SKM-1 (cell line): Measurements from ENCODE around the gene CEACAM16.
"Not testable (repeated sequence)": the region's sequence is repeated elsewhere in the genome, so short reads cannot be mapped to it uniquely, and the experiment has no call there.

Experiments used
- DNase-seq: peaks from one replicate; lab custom pipeline; 2025; ENCODE audit not compliant: unreplicated experiment; lab: John Stamatoyannopoulos, UW

Gene CEACAM16

DNA sequence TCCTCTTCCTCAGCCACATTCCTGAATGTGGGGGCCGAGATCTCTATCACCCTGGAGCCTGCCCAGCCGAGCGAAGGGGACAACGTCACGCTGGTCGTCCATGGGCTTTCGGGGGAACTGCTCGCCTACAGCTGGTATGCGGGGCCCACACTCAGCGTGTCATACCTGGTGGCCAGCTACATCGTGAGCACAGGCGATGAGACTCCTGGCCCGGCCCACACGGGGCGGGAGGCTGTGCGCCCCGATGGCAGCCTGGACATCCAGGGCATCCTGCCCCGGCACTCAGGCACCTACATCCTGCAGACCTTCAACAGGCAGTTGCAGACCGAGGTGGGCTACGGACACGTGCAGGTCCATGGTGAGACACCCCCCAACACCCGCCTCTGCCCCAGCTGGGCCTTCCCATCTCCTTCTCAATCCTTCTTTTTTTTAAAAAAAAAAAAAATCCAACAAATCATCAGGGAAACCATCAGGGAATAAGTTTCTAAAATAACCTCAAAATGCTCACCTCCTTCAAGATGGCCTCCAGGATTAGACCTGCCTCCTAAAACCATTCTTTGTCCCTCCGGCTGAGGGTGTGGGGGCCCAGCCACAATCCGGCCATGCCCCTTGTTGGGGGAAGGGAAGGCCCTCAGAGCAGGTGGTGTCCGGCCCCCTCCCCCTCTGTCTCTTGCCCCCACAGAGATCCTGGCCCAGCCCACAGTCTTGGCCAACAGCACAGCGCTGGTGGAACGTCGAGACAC, 4.6 kb downstream of the CEACAM16 start:
- DNase-seq: no peak

DNA sequence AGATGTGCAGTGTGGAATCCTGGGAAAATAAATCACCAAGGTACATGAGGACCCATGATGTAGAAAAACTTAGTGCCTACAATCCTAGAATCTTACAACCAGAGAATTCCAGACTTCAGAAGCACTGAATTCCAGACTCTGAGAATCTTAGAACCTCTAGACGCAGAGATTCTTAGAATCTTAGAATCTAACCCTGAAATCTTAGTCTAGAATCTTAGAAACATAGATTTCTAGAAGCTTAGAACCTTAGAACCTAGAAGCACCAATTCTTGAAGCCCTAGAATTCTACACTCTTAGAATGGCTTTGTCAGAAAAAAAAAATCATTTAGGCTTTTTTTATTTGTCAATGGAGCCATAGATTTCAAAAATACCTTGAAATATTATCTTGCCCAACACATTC, 6.0 kb downstream of the CEACAM16 start:
- no peak for DNase-seq

DNA sequence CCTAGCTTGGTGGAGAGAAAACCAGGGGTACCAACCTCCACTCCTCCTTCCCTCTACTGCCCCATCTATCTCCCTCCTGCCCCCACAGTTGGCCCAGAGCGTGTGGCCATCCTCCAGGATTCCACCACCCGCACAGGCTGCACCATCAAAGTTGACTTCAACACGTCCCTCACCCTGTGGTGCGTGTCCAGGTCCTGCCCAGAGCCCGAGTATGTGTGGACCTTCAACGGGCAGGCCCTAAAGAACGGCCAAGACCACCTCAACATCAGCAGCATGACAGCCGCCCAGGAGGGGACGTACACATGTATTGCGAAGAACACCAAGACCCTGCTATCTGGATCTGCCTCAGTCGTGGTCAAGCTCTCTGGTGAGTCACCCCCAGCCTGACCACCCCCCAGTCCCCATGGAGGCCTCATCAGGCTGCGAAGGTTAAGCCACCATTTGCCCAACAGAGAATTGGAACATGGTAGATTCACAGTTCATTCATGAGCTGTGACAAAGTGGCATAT, 6.6 kb downstream of the CEACAM16 start:
- DNase-seq: no peak

DNA sequence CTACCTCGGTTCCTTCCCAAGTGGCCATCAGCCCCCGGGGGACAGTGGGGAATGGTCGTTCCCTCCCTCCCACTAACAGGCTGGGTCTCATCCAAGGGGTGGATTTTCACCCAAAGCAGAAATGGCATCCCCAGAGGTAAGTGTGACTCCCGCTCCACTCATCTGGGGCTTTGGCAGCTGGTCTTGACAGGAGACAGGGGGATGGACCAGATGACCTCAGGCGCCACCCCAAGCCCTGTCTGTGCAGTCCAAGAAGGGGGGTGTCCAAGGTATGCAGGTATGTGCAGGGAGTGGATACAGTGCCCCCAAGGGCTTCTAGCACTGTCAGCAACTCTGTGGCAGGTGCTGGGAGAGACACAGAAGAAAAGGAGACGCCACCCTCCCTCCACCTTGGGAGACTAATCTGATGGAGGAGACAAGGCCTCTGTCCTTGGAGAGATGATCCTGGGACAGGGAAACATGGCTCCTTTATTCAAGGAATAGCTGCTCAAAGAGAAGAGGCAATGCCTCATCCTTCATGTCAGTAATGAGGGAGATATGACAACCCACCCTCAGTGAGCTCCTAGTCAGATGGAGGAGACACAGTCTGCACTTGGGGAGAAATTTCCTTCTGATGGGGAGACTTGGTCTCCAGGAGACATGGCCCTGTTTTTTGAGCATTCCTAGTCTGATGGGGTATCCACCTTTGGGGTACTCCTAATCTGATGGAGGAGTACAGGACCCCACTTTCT, 7.7 kb downstream of the CEACAM16 start:
- DNase-seq: no peak

DNA sequence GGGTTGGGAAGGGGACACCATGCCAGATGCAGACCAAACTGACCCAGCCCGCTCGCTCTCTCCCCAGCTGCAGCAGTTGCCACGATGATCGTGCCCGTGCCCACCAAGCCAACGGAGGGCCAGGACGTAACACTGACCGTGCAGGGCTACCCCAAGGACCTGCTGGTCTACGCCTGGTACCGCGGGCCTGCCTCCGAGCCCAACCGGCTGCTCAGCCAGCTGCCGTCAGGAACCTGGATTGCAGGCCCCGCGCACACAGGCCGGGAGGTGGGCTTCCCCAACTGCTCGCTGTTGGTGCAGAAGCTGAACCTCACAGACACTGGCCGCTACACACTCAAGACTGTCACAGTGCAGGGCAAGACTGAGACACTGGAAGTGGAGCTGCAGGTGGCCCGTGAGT, 8.8 kb downstream of the CEACAM16 start:
- DNase-seq: no peak

DNA sequence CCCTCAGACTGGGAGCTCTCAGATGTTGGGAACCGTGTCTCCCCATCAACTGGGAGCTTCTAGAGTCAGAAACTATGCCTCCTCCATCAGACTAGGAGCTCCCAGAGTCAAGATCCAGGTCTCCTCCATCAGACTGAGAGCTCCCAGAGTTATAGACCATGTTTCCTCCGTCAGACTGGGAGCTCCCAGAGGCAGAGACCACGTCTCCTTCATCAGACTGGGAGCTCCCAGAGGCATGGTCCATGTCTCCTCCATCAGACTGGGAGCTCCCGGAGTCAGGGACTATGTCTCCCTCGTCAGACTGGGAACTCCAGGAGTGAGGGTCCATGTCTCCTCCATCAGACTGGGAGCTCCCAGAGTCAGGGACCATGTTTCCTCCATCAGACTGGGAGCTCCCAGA, 10.0 kb downstream of the CEACAM16 start:
- no peak for DNase-seq

DNA sequence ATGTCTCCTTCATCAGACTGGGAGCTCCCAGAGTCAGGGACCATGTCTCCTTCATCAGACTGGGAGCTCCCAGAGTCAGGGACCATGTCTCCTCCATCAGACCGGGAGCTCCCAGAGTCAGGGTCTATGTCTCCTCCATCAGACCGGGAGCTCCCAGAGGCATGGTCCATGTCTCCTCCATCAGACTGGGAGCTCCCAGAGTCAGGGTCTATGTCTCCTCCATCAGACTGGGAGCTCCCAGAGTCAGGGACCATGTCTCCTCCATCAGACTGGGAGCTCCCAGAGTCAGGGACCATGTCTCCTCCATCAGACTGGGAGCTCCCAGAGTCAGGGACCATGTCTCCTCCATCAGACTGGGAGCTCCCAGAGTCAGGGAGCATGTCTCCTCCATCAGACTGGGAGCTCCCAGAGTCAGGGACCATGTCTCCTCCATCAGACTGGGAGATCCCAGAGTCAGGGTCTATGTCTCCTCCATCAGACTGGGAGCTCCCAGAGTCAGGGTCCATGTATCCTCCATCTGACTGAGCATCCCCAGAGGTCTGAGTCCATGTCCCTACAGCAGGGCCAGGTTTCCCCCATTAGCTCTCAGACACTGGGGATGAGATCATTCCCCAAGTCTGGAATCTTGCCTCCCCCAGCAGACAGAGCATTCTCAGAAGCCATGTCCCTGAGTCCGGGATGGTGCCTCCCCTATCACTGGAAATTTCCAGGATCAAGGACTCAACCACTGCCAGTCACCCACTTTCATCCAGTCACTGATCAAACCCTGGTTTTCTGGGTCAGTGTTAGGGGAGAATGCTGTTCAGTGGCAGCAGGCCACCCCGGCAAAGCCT, 10.7 kb downstream of the CEACAM16 start:
- not testable (repeated sequence) for DNase-seq

DNA sequence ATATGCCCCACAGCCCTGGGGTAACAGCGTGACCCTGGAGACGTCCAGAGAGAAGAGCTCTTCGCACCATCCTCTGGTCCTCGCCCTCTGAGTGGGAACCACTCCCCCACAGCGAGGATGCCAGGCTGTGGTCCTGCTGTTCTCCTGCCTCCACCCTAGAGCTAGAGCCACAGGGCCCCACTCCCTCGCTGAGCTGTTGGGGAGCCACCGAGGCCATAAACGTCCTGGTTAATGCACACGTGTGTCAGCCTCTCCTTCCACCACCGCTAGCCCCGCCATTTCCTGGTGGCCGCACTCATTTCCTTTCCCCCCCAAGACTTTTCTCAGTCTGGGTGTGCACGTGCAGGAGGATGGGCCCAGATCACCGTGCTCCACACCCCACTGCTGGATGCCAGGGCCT, 11.5 kb downstream of the CEACAM16 start:
- DNase-seq: no peak

DNA sequence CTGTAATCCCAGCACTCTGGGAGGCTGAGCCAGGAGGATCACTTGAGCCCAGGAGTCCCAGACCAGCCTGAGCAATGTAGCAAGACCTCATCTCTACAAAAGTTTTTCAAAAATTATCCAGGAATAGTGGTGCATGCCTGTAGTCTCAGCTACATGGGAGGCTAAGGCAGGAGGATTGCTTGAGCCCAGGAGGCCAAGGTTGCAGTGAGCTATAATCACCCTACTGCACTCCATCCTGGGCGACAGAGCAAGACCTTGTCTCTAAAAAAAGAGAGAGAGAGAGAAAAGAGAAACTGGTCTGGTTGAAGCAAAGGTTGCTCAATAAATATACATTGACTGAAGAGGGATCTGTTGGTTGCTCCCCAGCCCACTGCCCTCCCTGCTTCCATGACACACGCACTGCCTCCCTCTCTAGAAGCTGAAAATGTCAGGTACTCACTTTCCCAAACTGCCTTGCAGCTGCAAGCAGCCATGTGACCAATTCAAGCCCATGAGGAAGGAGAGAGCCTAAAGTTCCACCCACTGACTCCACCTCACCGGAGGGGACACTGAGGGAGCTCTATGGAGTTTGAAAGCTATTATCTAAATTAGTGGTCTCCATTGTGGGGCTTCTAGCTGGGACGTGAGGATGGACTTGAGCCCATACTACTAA, 14.0 kb downstream of the CEACAM16 start:
- no peak for DNase-seq

DNA sequence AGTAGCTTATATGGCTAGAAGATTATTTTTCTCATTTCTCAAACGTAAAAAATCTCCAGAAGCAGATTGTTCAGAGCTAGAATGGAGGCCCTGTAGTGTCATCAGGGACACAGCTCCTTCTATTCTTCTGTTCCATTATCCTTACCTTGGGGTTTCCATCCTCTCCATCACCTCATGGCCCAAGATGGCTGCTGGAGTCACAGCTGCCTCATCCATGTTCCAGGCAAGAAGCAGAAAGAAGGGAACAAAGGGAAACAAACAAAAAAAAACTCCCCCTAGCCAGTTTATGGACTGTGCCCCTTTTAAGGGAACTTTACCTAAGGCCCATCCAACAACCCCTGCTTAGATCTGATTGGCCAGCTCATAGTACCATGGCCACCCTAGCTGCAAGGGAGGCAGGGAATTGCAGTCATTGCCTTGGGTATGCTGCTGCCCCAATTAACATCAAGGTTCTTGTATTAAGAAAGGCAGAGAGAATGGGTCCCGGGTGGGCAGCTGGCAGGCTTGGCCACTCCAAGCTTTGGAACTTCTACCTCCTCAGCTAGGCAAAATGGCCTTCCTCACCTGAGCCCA, 15.7 kb downstream of the CEACAM16 start:
- no peak for DNase-seq

DNA sequence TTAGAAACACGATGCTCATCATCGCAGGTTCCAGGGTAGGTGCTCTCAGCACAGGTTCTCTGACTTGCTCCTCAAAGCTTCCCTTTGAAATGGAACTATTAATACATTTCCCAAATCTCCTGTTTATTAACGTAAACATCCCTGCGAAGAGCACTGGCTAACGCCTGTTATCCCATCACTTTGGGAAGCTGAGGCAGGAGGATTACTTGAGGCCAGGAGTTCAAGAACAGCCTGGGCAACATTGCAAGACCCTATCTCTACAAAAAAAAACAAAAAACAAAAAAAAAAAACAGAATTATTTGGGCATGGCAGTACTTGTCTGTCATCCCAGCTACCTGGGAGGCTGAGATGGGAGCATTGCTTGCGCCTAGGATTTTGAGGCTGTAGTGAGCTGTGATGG, 18.7 kb downstream of the CEACAM16 start:
- no peak for DNase-seq

DNA sequence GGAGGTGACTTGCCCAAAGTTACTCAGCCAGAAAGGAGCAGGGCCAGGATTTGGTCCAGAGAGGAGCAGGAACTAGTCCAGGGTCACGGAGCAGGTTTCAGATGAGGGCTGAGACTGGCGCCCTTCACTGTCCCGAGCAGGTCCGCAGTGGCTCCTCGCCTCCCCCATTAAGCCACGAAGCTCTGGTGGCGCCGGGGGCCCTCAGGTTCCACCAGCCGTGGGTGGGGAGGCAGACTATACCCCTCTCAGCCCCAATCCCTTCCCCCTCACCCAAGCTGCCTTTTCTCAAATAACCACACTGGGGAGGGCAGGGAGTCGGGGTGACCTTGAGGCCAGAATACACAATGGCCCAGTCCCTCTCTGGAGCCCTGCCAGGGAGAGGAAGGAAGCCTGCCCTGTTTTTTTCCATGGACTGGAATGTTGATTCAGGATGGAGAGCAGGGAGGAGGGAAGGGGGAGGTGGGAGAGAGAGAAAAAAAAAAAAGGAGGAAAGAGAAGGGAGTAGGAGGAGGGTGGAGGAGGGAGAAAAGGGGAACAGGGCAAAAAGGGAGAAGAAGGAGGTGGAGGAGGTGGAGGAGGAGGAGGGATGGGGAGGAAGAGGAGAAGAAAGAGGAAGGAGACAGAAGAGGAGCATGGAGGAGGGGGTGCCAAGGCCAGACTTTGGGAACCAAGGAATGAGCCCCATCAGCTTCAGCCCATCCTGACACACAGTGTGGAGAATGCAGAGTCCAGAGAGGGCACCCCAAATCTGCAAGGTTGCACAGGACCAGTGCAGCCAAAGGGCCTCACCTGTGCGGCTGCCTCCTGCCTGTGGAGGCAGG, 19.7 kb downstream of the CEACAM16 start:
- no peak for DNase-seq

DNA sequence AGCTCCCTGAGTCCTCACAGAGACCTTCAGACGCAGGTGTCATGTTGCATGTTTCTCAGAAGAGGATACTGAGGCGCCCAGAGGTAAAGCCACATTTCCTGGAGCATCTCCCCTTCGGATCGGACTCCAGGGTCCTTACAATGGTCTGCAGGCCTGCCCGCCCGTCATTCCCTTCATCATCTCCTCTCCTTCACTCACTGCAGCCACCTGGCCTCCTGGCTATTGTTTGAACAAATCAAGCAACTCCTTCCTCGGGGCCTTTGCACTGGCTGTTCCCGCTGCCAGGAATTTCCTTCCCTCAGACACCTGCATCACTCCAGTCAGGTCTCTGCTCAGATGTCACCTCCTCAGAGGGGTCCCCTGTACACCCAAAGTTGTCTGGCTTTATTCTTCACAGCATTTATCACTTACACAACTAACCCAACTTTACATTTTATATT, 20.3 kb downstream of the CEACAM16 start:
- DNase-seq: no peak

DNA sequence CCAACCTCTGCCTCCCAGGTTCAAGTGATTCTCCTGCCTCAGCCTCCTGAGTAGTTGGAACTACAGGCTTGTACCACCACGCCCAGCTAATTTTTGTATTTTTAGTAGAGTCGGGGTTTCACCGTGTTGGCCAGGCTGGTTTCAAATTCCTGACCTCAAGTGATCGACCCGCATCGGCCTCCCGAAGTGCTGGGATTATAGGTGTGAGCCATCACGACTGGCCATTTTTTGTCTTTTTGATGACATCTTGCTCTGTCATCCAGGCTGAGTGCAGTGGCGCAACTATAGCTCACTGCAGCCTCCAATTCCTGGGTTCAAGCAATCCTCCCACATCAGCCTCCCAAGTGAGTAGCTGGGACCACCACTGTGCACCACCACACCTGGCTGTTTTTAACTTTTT, 21.4 kb downstream of the CEACAM16 start:
- not testable (repeated sequence) for DNase-seq

DNA sequence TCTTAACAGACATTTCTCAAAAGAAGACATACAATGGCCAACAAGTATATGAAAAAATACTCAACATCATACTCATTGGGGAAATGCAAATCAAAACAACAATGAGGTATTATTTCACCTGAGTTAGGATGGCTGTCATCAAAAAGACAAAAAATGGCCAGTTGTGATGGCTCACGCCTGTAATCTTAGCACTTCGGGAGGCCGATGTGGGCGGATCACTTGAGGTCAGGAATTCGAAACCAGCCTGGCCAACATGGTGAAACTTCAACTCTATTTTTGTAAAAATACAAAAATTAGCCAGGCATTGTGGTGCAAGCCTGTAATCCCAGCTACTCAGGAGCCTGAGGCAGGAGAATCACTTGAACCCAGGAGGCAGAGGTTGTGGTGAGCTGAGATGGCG, 22.0 kb downstream of the CEACAM16 start:
- no peak for DNase-seq

DNA sequence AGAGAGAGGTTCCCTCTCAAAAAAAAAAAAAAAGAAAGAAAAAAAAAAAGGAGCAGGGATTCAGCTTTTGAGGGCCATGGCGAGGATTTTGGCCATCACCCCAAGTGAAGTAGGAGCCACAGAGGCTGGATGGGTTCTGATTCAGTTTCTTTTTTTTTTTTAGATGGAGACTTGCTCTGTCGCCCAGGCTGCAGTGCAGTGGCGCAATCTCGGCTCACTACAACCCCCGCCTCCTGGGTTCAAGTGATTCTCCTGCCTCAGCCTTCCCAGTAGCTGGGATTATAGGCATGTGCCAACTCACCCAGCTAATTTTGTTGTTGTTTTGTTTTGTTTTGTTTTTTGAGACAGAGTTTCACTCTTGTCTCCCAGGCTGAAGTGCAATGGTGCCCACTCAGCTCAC, 22.4 kb downstream of the CEACAM16 start:
- DNase-seq: not testable (repeated sequence)

DNA sequence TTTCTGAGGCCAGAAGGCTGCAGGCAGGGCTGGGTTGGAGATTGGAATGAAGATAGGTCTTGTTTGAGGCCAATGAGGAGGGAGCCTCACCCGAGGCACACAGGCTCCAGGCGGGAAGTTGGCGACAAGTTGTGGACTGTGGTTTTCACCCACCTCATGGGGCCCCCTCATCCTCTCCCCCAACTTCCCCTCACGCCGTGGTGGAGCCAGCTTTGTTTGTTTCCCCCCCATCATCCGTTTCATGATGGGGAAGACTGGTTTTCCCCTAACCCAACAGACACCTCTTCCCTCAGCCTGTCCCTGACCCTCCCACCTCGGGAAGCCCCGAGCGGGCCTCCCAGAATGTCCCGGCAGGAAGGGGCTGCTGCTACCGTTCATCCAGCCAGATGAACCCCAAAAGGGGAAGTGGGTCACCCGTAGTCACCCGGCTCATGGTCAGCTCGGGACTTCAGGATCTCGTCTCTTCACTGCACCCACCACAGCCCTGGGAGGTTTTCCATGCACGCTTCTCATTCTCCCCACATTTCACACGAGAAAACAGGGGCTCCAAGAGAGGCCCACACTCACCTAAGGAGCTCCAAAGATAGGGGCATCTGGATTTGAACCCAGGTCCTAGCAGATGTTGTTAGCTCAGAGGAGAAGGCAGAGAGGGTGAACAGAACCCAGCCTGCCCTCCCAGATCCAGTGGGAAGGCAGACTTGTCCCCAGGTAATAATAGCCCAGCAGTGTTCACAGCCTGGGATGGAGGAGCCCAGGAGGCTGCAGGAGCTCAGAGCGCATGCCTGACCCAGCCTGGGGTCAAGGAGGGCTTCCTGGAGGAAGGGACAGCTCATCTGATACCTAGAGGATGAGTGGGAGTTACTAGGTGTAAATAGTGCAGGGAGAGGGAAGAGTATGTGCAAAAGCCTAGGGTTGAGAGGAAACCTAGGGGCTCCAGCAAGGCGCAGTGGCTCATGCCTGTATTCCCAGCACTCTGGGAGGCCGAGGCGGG, 23.5 kb downstream of the CEACAM16 start:
- peak; percentile 46 for DNase-seq

DNA sequence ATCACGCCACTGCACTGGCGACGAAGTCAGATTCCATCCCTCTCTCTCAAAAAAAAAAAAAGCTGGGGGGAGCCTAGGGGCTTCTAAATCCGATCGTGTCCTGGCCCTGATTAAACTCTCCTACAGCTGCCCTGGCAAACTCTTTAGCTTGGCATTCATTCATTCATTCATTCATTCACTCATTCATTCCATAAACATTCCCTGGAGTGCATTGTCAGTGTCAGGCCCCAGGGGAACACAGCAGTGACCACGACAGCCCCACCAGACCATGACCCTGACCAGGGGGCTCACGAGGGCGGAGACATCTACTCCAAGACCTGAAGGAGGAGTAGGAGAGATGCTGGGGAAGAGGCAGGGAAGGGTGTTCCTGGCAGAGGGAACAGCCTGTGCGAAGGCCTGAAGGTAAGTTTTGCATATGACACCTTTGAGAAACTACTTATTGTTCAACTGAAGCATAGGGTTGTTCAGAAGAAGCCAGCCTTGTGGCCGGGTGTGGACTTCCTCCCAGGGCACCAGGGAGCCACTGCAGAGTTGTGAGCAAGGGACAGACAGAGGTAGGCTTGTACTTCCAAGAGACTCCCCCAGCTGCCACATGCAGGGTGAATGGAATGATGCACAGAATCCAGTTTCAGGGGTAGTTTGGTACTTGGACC, 24.5 kb downstream of the CEACAM16 start:
- DNase-seq: no peak
